NCI-H2029 treated with DMSO at 0.1 percent for 48 hours (cell line): ENCODE data around the gene FAM13B.
"Not testable (repeated sequence)": the region's sequence is repeated elsewhere in the genome, so short reads cannot be mapped to it uniquely, and the experiment has no call there.

Experiments used
- DNase-seq: peaks from one replicate; lab custom pipeline; 2025; lab: John Stamatoyannopoulos, UW

The FAM13B gene

DNA sequence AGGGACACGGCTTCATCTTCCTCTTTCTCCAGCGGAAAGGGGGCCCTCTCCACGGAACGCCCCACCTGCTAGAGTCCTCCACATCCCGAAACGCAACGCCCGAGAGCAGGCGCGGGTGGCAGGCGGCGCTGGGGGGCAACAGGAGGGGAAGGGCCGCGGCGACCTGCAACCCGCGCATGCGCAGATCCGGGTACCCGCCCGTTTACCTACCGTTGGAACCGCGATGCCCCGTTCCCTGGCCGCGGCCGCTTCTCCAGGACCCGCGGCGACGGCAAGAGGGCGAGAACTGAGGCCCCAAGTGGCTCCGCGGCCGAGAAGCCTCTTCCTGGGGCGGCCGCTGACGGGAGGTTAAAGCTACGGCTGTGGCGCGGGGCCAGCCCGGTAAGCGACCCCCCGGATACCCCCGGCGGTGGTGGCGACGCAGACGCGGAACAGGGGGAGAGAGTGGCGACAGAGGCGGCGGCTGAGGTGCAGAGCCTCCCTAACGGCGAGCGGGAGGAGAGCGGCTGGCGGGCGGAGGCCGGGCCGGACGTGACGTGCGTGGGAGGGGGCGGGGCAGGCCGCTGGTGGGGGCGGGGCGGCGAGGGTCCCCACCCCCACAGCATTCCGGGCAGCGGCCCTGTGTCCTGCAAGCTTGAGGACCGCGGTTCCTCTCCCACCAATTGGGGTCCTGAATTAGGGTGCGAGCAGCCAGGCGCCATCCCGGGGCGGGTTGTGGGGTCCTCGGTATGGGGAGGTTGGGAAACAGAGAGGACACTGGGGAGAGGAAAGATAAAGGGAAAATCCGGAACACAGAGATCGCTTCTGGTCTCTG lies at the start of gene FAM13B:
Gene FAM13B, minus strand, starts transcription at position 508 of the 814 bp plus-strand sequence. CDS start 13,968 bp downstream, outside the sequence.
- DNase-seq, result peak; percentile 27

- no peak for DNase-seq
Measured at GRCh38 chr5:138082033-138082432, 49.2 kb upstream of the FAM13B start.

GRCh38 chr5:138078006-138078643 lies 45.2 kb upstream of the FAM13B start:
- DNase-seq, result no peak

DNA sequence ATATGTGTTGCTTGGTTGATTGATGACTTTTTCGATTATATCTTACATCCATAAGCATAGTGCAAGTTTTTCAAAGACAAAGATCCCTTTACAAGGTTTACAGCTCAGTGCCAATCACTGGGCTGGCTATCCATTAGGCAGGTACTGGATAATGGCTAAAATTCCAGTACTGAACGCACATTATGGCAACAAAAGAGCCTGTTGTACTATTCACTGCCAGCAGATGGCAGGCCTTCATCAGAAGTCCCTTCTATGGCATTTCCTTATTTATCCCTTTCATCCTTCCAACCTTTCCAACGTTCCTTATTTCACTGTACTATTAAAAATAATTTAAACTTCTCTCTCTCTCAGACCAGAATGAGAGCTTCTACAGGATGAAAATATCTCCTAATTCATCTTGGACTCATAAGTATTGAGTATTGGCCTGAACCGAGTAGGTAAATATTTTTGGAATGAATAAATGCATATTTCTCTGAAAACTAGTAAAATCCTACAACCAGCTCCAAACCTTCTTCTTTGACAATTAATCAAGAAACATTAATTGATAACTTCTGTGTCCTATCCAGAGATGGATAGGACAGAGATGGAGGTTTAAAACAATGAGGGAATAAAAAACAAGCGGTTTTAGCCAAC lies 44.3 kb upstream of the FAM13B start:
- peak; percentile 65 for DNase-seq

- not testable (repeated sequence) for DNase-seq
Measured at GRCh38 chr5:138070026-138070425, 37.1 kb upstream of the FAM13B start.

DNA sequence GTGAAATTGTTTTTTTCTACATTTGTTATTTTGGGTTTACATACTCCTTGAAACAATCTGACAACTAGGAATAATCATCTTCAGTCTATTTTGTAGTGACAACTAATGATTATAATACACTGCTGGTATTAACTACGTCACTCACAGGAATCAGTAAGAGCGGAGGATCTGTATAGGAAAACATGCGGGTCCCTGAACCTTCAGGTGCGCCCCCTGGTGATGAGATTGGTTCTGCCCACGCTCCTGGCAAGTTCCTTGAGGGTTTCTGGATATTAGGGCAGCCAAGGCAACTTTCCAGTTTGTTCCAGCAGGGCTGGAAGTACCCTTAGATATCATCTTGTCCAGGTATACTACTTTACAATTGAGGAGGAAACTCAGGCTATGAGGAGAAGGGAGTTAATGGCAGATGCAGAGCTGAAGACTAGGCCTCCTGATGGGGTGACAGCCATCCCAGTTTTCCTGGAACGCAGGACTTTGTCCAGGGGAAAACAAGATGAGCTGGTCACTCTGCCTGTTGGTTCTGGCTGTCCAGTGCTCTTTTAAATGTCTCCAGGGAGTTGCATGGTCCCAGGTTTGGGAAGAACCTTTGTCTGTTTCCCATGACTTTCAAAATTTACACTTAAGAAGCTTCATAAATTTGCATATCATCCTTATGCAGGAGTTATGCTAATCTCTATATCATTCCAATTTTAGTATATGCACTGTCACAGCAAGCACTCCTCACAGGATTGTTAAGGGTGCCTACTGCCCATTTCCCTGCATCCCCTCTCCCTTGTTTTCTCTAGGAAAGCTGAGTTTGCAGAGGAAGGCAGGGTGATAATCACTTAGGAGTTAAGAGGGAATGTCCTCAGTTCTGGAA lies 36.1 kb upstream of the FAM13B start:
- DNase-seq, result peak; percentile 76

DNA sequence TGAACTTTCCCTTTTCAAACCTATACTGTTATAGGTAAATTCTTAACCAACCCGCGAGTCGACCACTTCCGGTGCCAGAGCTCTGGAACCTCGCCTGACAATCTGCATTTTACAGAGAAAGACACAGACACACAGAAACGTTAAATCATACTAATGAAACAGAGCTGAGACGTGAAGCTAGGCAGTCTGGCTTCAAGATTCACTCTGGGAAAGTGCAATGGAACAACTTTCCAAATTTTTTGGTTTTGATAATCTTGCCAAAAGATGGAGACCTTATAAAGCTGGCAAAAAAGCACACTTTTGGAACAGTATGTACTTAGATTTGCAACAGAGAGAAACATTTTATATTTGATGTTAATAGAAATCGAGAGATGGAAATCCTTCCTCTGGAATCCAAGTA lies 35.1 kb upstream of the FAM13B start:
- DNase-seq, result no peak

- no peak for DNase-seq
Measured at GRCh38 chr5:138065102-138065501, 32.2 kb upstream of the FAM13B start.

DNA sequence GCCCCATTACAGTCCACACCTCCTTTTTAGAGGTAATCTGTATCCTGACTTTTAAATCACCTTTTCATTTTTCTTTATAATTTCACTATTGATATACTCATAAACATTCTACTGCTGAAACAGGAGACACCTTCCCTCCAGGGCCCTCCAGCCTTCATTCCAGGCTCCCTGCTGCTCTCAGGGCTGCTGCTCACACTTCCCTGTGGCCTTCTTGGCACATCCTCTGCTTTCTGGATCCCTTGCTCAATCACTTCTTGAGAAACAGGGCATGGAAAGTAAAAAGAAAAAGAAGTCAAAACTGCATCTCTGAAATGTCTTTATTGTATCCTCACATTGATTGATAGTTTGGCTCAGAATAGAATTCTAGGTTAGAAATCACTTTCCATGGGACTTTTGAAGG lies 31.6 kb upstream of the FAM13B start:
- DNase-seq, result no peak

DNA sequence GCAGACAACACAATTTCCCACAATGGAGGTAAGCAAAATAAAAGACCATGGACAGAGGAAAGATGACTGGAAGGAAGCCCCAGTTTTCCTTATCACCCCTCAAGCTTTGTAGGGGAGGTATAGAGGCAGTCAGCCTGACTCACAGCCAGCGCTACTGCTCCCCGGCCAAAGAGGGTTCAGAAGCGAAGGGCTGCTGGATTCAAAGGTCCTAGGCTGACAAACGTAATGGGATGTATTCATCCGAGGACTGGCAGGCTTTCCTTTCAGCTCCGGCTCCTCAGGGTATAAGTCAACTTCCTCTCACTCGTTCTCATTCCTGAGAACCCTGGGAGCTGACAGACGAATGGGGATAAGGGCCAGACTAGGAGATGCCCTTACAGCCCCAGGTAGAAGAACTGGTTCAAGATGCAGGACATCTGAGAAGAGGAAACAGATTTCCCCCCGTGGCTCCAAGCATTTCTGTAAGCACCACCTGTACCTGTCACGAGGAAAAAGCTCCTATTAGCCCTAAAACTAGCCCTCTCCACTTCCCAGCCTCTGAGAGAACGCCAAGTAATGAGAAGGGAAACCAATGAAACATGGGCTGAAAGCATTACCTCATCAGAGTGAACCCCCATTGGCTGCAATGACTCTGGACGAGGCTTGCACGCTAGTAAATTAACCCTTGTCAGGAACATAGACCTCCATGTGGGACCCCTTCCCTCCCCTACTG lies 22.1 kb upstream of the FAM13B start:
- DNase-seq, result no peak

GRCh38 chr5:138054206-138054605 lies 21.3 kb upstream of the FAM13B start:
- DNase-seq, result no peak

DNA sequence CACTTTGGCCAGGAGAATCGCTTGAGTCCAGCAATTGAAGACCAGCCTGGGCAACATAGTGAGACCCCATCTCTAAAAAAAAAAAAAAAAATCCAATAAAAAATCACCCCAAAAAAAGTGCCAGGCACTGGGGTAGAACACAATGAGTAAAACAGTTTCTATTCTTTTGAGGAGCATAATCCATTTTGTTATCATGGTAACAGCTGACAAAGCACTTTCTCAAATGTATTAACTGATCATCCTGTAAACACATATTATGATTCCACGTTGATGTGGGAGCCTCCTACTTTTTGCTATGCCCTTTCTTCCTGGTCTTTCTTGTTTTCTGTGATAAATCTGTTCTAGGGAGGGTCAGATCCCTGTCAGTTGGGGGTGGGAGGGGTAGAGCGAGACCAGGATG lies 20.7 kb upstream of the FAM13B start:
- DNase-seq, result no peak

DNA sequence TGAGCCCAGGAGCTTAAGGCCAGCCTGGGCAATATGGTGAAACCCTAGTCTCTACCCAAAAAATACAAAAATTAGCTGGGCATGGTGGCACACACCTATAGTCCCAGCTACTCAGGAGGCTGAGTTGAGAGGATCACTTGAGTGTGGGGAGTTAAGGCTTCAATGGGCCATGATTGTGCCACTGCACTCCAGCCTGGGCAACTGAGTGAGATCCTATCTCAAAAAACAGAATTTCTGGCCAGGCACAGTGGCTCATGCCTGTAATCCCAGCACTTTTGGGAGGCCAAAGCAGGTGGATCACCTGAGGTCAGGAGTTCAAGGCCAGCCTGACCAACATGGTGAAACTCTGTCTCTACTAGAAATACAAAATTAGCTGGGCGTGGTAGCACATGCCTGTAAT lies 19.8 kb upstream of the FAM13B start:
- DNase-seq, result not testable (repeated sequence)

- DNase-seq, result no peak
Measured at GRCh38 chr5:138051441-138052296, 18.8 kb upstream of the FAM13B start.

DNA sequence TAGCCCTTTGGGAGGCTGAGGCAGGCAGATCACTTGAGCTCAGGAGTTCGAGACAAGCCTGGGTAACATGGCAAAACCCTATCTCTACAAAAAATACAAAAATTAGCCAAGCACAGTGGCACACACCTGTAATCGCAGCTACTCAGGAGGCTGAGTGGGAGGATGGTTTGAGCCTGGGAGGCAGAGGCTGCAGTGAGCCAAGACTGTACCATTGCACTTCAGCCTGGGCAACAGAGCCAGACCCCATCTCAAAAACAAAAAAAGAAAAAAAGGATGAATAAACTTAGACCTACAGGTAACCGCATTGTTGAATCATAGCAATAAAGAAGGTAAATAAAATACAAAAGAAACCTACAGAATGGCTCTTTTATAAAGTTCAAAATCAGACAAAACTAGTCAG lies 12.4 kb upstream of the FAM13B start:
- DNase-seq, result not testable (repeated sequence)

GRCh38 chr5:138038826-138039225 lies 5.9 kb upstream of the FAM13B start:
- no peak for DNase-seq

- DNase-seq, result no peak
Measured at GRCh38 chr5:138037907-138038633, 5.2 kb upstream of the FAM13B start.

GRCh38 chr5:138037271-138037670 lies 4.4 kb upstream of the FAM13B start:
- DNase-seq, result no peak

DNA sequence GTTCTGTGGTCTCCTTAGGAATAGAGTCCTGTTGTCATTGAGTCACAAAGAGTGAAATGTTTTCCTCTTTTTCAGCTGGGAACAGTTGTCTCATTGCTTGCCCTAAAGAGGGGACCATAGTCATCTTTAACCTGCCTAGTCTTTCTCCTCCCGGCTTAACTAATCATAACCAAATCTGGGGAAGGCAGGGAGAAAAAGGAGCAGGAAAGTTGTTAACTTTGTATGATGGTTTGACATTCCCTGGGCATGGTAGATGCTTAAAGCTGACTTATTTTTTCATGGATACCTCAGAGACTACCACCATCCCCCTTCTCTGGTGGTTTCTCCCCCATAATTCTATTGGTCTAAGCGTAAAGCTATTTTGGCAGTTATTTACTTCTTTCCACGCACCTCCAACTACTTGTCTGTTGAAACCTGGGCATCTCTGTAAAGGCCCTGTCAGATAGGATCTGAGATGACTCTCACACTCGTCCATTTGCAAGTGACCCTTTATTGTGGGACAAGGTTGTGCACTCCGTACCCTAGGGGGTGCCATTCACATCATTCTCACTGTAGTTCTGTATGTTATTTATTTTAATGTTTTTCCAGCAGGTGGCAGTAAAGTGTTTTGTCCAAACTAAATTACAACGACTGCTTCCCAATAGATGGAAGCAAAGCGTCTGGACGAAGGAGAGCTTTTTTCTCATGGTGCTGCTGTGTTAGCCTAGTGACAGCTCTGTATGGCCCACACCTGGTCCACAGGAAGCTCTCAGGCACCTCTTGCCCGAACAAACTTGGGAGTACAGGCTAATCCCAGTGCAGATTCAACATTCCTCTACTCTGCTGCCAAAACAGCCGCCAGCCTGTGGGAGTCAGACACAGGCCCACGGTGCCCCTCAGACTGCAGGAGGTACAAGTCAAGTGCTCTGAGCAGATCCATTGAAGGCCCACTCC lies 3.0 kb upstream of the FAM13B start:
- DNase-seq, result peak; percentile 85
